GM12878 (cell line): Measurements from ENCODE around the gene MAGED1. TPM values are rescaled to one million over a fixed set of nuclear protein-coding genes. Genes with fewer than 3 reads are reported as not detected.

ENCODE experiments used
- ATAC-seq: fragments of 200-7000 bp; cut with Tn5 transposase; 3 replicates; pipeline ENCODE4 v1.9.1; 2020; ENCODE audit warnings: mild to moderate bottlenecking, moderate library complexity
- BruUV-seq: library from RNA; stranded (reverse); fragments of 400-500 nt; replicated peaks from 2 replicates; lab custom pipeline; 2021; lab: Mats Ljungman, UMichigan
- CTCF ChIA-PET: fragments of 300-600 bp; sonication (Branson Sonifier 250); formaldehyde crosslinking; extraction: SDS; loops from one replicate; lab custom pipeline; 2021; ENCODE audit warnings: inconsistent platforms; lab: Yijun Ruan, JAX
- POLR2A ChIA-PET: fragments of 350-600 bp; formaldehyde crosslinking; extraction: SDS; loops from one replicate; lab custom pipeline; 2021; ENCODE audit warnings: inconsistent platforms; lab: Charles Lee
- RAD21 ChIA-PET: fragments of 300-600 bp; sonication (Branson Sonifier 250); formaldehyde crosslinking; loops from one replicate; lab custom pipeline; 2023; ENCODE audit warnings: antibody characterized with exemption; ENCODE audit not compliant: unreplicated experiment; lab: Charles Lee
- SMC1A ChIA-PET: fragments of 300-600 bp; sonication (Branson Sonifier 250); formaldehyde crosslinking; loops from one replicate; lab custom pipeline; 2023; ENCODE audit not compliant: unreplicated experiment, uncharacterized antibody; lab: Charles Lee
- DNase-seq: peaks from one replicate; pipeline ENCODE4 v3.0.0-alpha.2; 2011; ENCODE audit warnings: low read depth, low spot score
- FAIRE-seq: peaks from 3 replicates; lab custom pipeline; 2011; peaks lifted over from hg19 to GRCh38; lab: Jason Lieb, UNC
- H2AFZ ChIP-seq: 2 replicates; pipeline ENCODE4 v1.6.0; 2011; ENCODE audit warnings: low read depth, low read length, control low read depth; ENCODE audit not compliant: control insufficient read depth
- H3K27ac ChIP-seq: 2 replicates; pipeline ENCODE4 v1.5.1; 2011; ENCODE audit warnings: control low read depth; ENCODE audit not compliant: control insufficient read depth, insufficient read depth
- H3K27me3 ChIP-seq, 2 experiments: replicated peaks in 1 of 2; 2 replicates each; pipeline versions ENCODE4 v1.6.0 to v1.6.1; 2011; ENCODE audit warnings: low read length in 1 of 2; ENCODE audit not compliant: control insufficient read depth in 2 of 2, insufficient read depth in 2 of 2
- H3K36me3 ChIP-seq, 2 experiments: 2 replicates each; pipeline ENCODE4 v1.5.1; 2011; ENCODE audit warnings: low read length in 1 of 2; ENCODE audit not compliant: control insufficient read depth in 2 of 2, insufficient read depth in 2 of 2
- H3K4me1 ChIP-seq: 2 replicates; pipeline ENCODE4 v1.6.1; 2011; ENCODE audit warnings: mild to moderate bottlenecking, low read length, moderate library complexity, mixed read lengths; ENCODE audit not compliant: control insufficient read depth, insufficient read depth
- H3K4me2 ChIP-seq: 2 replicates; pipeline ENCODE4 v1.6.0; 2011; ENCODE audit warnings: control low read depth; ENCODE audit not compliant: control insufficient read depth, insufficient read depth
- H3K4me3 ChIP-seq: fragments of 200-600 bp; sonication (generic); 2 replicates; pipeline ENCODE4 v1.5.1; 2016
- H3K79me2 ChIP-seq: 2 replicates; pipeline ENCODE4 v1.6.0; 2011; ENCODE audit warnings: low read length; ENCODE audit not compliant: control insufficient read depth, insufficient read depth
- H3K9ac ChIP-seq: 2 replicates; pipeline ENCODE4 v1.8.0; 2011; ENCODE audit warnings: low read length, control low read depth, mixed read lengths; ENCODE audit not compliant: control insufficient read depth, insufficient read depth
- H3K9me3 ChIP-seq: replicated peaks from 3 replicates; pipeline ENCODE4 v1.5.1; 2011; ENCODE audit warnings: mild to moderate bottlenecking, low read length; ENCODE audit not compliant: control insufficient read depth, insufficient read depth
- H4K20me1 ChIP-seq: 2 replicates; pipeline ENCODE4 v1.6.0; 2011; ENCODE audit not compliant: control insufficient read depth, insufficient read depth
- ATF7 ChIP-seq: fragments of 450-650 bp; IDR thresholded peaks from 2 replicates; pipeline ENCODE4 v1.6.1; 2016; ENCODE audit warnings: low read depth, mild to moderate bottlenecking
- GABPA ChIP-seq: IDR thresholded peaks from 2 replicates; pipeline ENCODE4 v1.6.1; 2014; ENCODE audit warnings: antibody characterized with exemption, low read depth, mild to moderate bottlenecking, inconsistent platforms
- HCFC1 ChIP-seq: fragments of 150-350 bp; IDR thresholded peaks from 2 replicates; pipeline ENCODE4 v1.6.1; 2014; ENCODE audit warnings: low read length
- HSF1 ChIP-seq: fragments of 150-350 bp; IDR thresholded peaks from 2 replicates; pipeline ENCODE4 v1.6.1; 2014; ENCODE audit warnings: mild to moderate bottlenecking, low read depth, low read length
- MEF2A ChIP-seq: IDR thresholded peaks from 2 replicates; pipeline ENCODE4 v1.6.1; 2011; ENCODE audit warnings: low read depth, mild to moderate bottlenecking, low read length, moderate library complexity; ENCODE audit not compliant: insufficient read depth
- NFYB ChIP-seq: IDR thresholded peaks from 2 replicates; pipeline ENCODE4 v1.6.1; 2011; ENCODE audit warnings: low read depth, mild to moderate bottlenecking, low read length, improper control_type of control experiment, moderate library complexity; ENCODE audit not compliant: insufficient read depth
- NKRF ChIP-seq: fragments of 450-650 bp; conservative IDR thresholded peaks from 2 replicates; pipeline ENCODE4 v1.6.1; 2017; ENCODE audit warnings: mild to moderate bottlenecking, moderate library complexity
- NR2C2 ChIP-seq: IDR thresholded peaks from 2 replicates; pipeline ENCODE4 v1.6.1; 2011; ENCODE audit warnings: borderline replicate concordance, low read depth; ENCODE audit not compliant: control insufficient read depth, insufficient read length
- NRF1 ChIP-seq: conservative IDR thresholded peaks from 2 replicates; pipeline ENCODE4 v1.6.1; 2011; ENCODE audit warnings: mild to moderate bottlenecking, low read depth, low read length, improper control_type of control experiment
- PAX5 ChIP-seq: IDR thresholded peaks from 2 replicates; pipeline ENCODE4 v1.6.1; 2011; ENCODE audit warnings: low read depth, low read length, borderline replicate concordance
- STAT1 ChIP-seq: fragments of 450-650 bp; conservative IDR thresholded peaks from 2 replicates; pipeline ENCODE4 v1.6.1; 2014; ENCODE audit warnings: antibody characterized with exemption, mild to moderate bottlenecking
- SUZ12 ChIP-seq: fragments of 200-600 bp; sonication (generic); IDR thresholded peaks from one replicate; pipeline ENCODE4 v1.6.1; 2018; ENCODE audit warnings: antibody characterized with exemption, mild to moderate bottlenecking; ENCODE audit not compliant: unreplicated experiment
- WGBS: methylation state at CpG from one replicate; pipeline ENCODE4 v1.1.6; 2016; ENCODE audit warnings: low lambda C conversion rate; ENCODE audit not compliant: insufficient replicate concordance, insufficient coverage; ENCODE audit errors: missing lambda C conversion rate; 5-methylcytosine and 5-hydroxymethylcytosine counted together
- in situ Hi-C: fragments of 300-500 bp; cut with MboI; formaldehyde crosslinking; loops from 9 replicates; pipeline ENCODE4 v1.14.3; 2018; ENCODE audit warnings: mixed read lengths
- intact Hi-C: fragments of 100-400 bp; cut with micrococcal nuclease; formaldehyde crosslinking; loops from one replicate; pipeline ENCODE4 v1.14.2; 2022; ENCODE audit not compliant: unreplicated experiment
- polyA plus RNA-seq, 11 experiments: library from polyadenylated mRNA; depleted of rRNA in 4 of 11; unstranded in 6 of 11; stranded (reverse) in 5 of 11; fragments of >200 nt; fragmentation: Nextera tagmentation in 4 of 11; fragmentation: Illumina TruSeq in 1 of 11; extraction: Ambion mirVana in 4 of 11; extraction: Trizol in 1 of 11; gene quantifications; 1 replicate in 1 of 11; 2 replicates in 10 of 11; pipeline versions ENCODE4 v1.2.1 to v1.2.3, GENCODE V29; 2011 to 2016; ENCODE audit warnings: inconsistent platforms in 2 of 11, missing spikeins in 2 of 11, low read depth in 1 of 11
- total RNA-seq, 4 experiments: library from RNA; depleted of rRNA in 3 of 4; stranded (reverse); fragments of >200 nt in 3 of 4; fragmentation: Illumina TruSeq in 1 of 4; extraction: Trizol in 1 of 4; gene quantifications; 2 replicates each; pipeline versions ENCODE4 v1.2.1 to v1.2.3, GENCODE V29; 2013 to 2021

The MAGED1 gene
- total and polyA plus RNA-seq, 10 of the 15 experiments (the other 5 are each of a cell fraction or from before 2014, with no cell fraction given), result 26.3 to 149 (median 88.9) TPM

GRCh38 chrX:51867626-51868025, 25.8 kb upstream of the MAGED1 start (continued):
- TF ChIP-seq SUZ12, result no peak

GRCh38 chrX:51870354-51870753, 23.1 kb upstream of the MAGED1 start:
- H3K27ac ChIP-seq, result no peak overlapping the region
- SMC1A ChIA-PET, result no interaction called here
- FAIRE-seq, result no peak
- BruUV-seq, result no TSS peak
- H3K4me1 ChIP-seq, result no peaks in the 10 kb centered on the region
- POLR2A ChIA-PET, result no interaction called here
- H3K79me2 ChIP-seq, result no peaks in the 10 kb centered on the region
- H3K4me3 ChIP-seq, result no peak overlapping the region
- CTCF ChIA-PET, result no interaction called here
- no peaks in the 10 kb centered on the region for H3K36me3 ChIP-seq
- RAD21 ChIA-PET, result no interaction called here
- 100% methylated on average over 2 of the region's 2 CpGs for WGBS
- H3K27me3 ChIP-seq, result no peaks in the 10 kb centered on the region
- TF ChIP-seq NKRF (no peak), NRF1 (no peak), ATF7 (no peak), MEF2A (no peak), PAX5 (no peak), NR2C2 (no peak), HCFC1 (no peak), HSF1 (no peak), GABPA (no peak), NFYB (no peak), STAT1 (no peak)
- H2AFZ ChIP-seq, result no peak overlapping the region
- no peak overlapping the region for H3K4me2 ChIP-seq
- no peaks in the 10 kb centered on the region for H3K9me3 ChIP-seq
- DNase-seq, result no peak
- in situ Hi-C loops (no loop called here), intact Hi-C loops (no loop called here)
- no peaks in the 10 kb centered on the region for H4K20me1 ChIP-seq
- no peak overlapping the region for H3K9ac ChIP-seq
- no peak for ATAC-seq
